ENCODE data around the gene ALG14. TPM values are rescaled to one million over a fixed set of nuclear protein-coding genes. Genes with fewer than 3 reads are reported as not detected.

Gene ALG14, protein sequence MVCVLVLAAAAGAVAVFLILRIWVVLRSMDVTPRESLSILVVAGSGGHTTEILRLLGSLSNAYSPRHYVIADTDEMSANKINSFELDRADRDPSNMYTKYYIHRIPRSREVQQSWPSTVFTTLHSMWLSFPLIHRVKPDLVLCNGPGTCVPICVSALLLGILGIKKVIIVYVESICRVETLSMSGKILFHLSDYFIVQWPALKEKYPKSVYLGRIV
- total RNA-seq (1 to 10 TPM; 1.4 to 2.3 TPM), polyA plus RNA-seq (10 to 100 TPM in 1 of 2 donors, 1 to 10 TPM in 1; 1.0 to 16.6 TPM)

DNA sequence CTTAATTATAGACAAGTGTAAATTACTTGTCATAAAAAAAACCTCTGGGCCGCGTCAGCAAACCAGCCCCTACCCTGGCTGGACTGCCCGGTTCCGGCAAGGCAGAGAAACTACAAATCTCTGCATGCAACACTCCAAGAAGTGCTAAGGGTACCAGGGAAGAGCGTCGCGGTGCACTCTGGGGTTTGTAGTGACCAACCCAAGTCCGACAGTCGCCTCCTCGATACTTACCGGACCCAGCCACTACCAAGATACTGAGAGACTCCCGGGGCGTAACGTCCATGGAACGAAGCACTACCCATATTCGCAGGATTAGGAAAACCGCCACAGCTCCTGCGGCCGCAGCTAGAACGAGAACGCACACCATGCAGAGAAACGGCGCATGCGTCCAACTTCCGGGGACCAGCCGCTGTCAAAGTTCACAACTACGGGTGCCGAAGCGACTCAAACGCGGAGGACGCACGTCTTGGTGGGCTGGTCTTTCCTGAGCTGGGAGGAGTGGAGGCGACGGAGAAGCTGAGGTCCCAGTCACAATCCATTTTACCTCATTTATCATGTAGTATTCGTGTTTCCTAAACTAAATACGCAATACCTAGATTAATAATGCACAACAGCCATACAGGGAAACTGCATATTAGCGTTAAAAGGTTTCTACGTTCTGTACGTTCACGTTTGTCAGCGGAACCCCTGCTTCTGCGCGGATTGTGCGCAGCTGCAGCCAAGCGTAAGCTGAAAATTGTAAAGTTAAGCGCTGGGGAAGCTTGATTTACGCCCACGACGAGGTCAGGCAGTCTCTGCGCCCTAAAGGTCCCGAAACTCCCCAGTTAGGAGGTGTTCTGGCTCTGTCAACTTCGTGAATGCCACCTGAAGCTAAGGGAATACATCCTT is at the start of gene ALG14:
ALG14 (minus strand) TSS at position 420 of the 888 bp plus-strand sequence; CDS start at position 367, 53 bp downstream.
- H3K27me3 ChIP-seq (ENCODE audit: control insufficient read depth in 4 of 4, insufficient read depth in 4 of 4, low read length in 3 of 4): no peaks in the 10 kb centered on the region
- peak; percentile 48 for TF ChIP-seq HNF4G (IDR thresholded peaks at IDR 0.05)
- TF ChIP-seq, protein P1, sequence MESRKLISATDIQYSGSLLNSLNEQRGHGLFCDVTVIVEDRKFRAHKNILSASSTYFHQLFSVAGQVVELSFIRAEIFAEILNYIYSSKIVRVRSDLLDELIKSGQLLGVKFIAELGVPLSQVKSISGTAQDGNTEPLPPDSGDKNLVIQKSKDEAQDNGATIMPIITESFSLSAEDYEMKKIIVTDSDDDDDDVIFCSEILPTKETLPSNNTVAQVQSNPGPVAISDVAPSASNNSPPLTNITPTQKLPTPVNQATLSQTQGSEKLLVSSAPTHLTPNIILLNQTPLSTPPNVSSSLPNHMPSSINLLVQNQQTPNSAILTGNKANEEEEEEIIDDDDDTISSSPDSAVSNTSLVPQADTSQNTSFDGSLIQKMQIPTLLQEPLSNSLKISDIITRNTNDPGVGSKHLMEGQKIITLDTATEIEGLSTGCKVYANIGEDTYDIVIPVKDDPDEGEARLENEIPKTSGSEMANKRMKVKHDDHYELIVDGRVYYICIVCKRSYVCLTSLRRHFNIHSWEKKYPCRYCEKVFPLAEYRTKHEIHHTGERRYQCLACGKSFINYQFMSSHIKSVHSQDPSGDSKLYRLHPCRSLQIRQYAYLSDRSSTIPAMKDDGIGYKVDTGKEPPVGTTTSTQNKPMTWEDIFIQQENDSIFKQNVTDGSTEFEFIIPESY (IDR thresholded peaks at IDR 0.05): peak; percentile 96
- peak; percentile 96 for TF ChIP-seq TAF1 (conservative IDR thresholded peaks at IDR 0.05)
- peak; percentile 92 for TF ChIP-seq NR2F2 (IDR thresholded peaks at IDR 0.05)
- no peak for TF ChIP-seq FOXA2 (IDR thresholded peaks at IDR 0.05)
- TF ChIP-seq, protein P2, sequence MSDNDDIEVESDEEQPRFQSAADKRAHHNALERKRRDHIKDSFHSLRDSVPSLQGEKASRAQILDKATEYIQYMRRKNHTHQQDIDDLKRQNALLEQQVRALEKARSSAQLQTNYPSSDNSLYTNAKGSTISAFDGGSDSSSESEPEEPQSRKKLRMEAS (IDR thresholded peaks at IDR 0.05): peak; percentile 88
- TF ChIP-seq, protein P3, sequence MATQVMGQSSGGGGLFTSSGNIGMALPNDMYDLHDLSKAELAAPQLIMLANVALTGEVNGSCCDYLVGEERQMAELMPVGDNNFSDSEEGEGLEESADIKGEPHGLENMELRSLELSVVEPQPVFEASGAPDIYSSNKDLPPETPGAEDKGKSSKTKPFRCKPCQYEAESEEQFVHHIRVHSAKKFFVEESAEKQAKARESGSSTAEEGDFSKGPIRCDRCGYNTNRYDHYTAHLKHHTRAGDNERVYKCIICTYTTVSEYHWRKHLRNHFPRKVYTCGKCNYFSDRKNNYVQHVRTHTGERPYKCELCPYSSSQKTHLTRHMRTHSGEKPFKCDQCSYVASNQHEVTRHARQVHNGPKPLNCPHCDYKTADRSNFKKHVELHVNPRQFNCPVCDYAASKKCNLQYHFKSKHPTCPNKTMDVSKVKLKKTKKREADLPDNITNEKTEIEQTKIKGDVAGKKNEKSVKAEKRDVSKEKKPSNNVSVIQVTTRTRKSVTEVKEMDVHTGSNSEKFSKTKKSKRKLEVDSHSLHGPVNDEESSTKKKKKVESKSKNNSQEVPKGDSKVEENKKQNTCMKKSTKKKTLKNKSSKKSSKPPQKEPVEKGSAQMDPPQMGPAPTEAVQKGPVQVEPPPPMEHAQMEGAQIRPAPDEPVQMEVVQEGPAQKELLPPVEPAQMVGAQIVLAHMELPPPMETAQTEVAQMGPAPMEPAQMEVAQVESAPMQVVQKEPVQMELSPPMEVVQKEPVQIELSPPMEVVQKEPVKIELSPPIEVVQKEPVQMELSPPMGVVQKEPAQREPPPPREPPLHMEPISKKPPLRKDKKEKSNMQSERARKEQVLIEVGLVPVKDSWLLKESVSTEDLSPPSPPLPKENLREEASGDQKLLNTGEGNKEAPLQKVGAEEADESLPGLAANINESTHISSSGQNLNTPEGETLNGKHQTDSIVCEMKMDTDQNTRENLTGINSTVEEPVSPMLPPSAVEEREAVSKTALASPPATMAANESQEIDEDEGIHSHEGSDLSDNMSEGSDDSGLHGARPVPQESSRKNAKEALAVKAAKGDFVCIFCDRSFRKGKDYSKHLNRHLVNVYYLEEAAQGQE (IDR thresholded peaks at IDR 0.05): peak; percentile 59
- TF ChIP-seq HNF4A (conservative IDR thresholded peaks at IDR 0.05): peak; percentile 70 to 76
- TF ChIP-seq RXRA (IDR thresholded peaks at IDR 0.05): peak; percentile 54 to 77
- TF ChIP-seq JUND (IDR thresholded peaks at IDR 0.05): peak; percentile 16 to 80
- TF ChIP-seq EGR1 (IDR thresholded peaks at IDR 0.05; ENCODE audit: low read depth in 2 of 2): peak; percentile 35 to 49
- peak; percentile 30 for TF ChIP-seq FOXA1 (IDR thresholded peaks at IDR 0.05)
- peak; percentile 79 for TF ChIP-seq SP1 (IDR thresholded peaks at IDR 0.05)
- TF ChIP-seq RAD21 (IDR thresholded peaks at IDR 0.05): peak; percentile 41 to 51
- TF ChIP-seq GABPA (IDR thresholded peaks at IDR 0.05 in 1 of 2, conservative IDR thresholded peaks at IDR 0.05 in 1 of 2): peak; percentile 22 to 83
- TF ChIP-seq YY1 (IDR thresholded peaks at IDR 0.05): peak; percentile 93
- TF ChIP-seq, protein P4, sequence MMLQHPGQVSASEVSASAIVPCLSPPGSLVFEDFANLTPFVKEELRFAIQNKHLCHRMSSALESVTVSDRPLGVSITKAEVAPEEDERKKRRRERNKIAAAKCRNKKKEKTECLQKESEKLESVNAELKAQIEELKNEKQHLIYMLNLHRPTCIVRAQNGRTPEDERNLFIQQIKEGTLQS (IDR thresholded peaks at IDR 0.05): peak; percentile 15
- TF ChIP-seq, protein P5, sequence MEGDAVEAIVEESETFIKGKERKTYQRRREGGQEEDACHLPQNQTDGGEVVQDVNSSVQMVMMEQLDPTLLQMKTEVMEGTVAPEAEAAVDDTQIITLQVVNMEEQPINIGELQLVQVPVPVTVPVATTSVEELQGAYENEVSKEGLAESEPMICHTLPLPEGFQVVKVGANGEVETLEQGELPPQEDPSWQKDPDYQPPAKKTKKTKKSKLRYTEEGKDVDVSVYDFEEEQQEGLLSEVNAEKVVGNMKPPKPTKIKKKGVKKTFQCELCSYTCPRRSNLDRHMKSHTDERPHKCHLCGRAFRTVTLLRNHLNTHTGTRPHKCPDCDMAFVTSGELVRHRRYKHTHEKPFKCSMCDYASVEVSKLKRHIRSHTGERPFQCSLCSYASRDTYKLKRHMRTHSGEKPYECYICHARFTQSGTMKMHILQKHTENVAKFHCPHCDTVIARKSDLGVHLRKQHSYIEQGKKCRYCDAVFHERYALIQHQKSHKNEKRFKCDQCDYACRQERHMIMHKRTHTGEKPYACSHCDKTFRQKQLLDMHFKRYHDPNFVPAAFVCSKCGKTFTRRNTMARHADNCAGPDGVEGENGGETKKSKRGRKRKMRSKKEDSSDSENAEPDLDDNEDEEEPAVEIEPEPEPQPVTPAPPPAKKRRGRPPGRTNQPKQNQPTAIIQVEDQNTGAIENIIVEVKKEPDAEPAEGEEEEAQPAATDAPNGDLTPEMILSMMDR (IDR thresholded peaks at IDR 0.05; ENCODE audit: low read depth, low read length, missing input control): no peak

More for the DNA sequence above, at the start of gene ALG14:
- Histone ChIP-seq H3K9ac (ENCODE audit: low read depth in 1 of 2, low read length in 2 of 2) (peak within 1 kb of the TSS; percentile 93 to 98), H3K9me3 (ENCODE audit: control insufficient read depth in 4 of 4, low read length in 3 of 4) (no peaks in the 10 kb centered on the region), H3K4me3 (ENCODE audit: low read depth in 1 of 3, low read length in 3 of 3) (peak within 1 kb of the TSS; percentile 58 to 100 (median 81)), H3K4me1 (ENCODE audit: control insufficient read depth in 4 of 4, insufficient read depth in 4 of 4, low read length in 3 of 4) (peaks cover 5 to 35% (median 28%) of the 10 kb centered on the region in 4 donors), H3K27ac (ENCODE audit: low read depth in 1 of 2, low read length in 2 of 2) (peak within 1 kb of the TSS; percentile 89 to 99), H3K36me3 (ENCODE audit: control insufficient read depth in 4 of 4, insufficient read depth in 3 of 4, low read depth in 1 of 4, low read length in 3 of 4) (no peaks in the 10 kb centered on the region)
- DNase-seq (ENCODE audit: low spot score): peak; percentile 93
- WGBS: under 1% methylated on average over 53 of the region's 53 CpGs
